Erythroblast (primary cell): ENCODE data around the gene SV2B.

Source experiments
- GATA1 ChIP-seq: IDR thresholded peaks from 2 replicates; pipeline ENCODE4 v1.6.1; 2011; ENCODE audit warnings: low read depth, mild to moderate bottlenecking, control low read depth, low read length, moderate library complexity
- POLR2A ChIP-seq: IDR thresholded peaks from 2 replicates; pipeline ENCODE4 v1.6.1; 2011; ENCODE audit warnings: mild to moderate bottlenecking, low read length

DNA sequence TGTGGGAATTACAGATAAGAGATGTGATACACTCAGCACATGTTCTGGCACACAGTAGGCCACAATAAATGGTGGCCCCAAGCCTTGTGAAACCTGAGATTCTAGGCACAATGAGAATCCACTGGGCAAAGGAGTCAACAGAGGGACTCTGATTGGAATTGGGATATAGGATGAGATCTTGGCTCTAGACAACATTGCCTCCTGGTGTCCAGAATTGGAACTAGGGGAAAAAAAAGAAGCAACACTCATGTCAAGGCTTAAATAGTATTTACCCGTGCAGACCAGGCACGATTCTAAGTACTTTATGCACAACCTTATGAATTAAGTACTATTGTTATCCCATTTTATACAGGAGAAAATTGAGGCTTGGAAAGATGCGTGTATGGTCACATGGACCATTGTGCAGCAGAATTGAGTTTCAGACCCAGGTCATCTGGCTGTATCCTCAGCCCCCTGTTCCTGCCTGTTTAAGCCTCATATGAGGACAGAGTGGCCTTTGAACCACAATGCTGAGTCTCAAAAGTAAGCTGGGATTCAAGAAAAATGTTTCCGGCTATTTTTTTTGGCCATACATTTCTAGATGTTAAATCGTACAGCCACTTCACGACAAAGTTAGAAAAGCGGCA lies 124.8 kb downstream of the SV2B start:
- TF ChIP-seq POLR2A = no peak
- TF ChIP-seq GATA1 = no peak
